ENCODE data around the gene KRT3. TPM values are rescaled to one million over a fixed set of nuclear protein-coding genes. Genes with fewer than 3 reads are reported as not detected.

Gene KRT3
- total and polyA plus RNA-seq, 4 donors = not detected

DNA sequence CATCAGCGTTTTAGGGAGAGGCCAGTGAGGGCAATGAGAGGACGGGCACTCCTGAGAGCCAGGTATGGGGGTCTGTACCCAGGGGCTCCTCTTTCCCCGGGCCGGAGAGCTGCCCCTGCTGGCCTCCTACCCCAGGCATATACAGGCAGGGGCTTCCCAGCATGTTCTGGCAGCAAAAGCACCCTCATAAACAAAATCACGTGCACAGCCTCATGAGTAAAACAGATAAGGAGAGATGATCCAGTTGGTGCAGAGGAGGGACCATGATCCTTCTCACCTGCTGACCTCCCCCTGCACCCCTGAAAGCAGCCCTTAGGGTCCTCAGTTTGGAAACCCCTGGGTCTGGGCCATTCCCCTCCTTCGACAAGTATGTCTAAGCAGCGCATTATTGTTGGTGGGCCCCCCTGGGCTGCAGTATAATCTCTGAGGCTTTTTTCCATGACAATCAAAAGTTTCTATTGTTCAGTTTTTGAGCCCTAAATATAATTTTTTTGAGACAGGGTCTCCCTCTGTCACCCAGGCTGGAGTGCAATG, 23.0 kb upstream of the KRT3 start:
- Histone ChIP-seq H3K4me1 (ENCODE audit: control insufficient read depth in 4 of 4, insufficient read depth in 4 of 4, low read length in 3 of 4) (no peaks in the 10 kb centered on the region), H3K9me3 (ENCODE audit: control insufficient read depth in 4 of 4, low read length in 3 of 4) (no peaks in the 10 kb centered on the region), H3K36me3 (ENCODE audit: control insufficient read depth in 4 of 4, insufficient read depth in 3 of 4, low read depth in 1 of 4, low read length in 3 of 4) (no peaks in the 10 kb centered on the region), H3K27ac (ENCODE audit: low read depth in 1 of 2, low read length in 2 of 2) (no peak overlapping the region), H3K4me3 (ENCODE audit: low read depth in 1 of 3, low read length in 3 of 3) (no peak overlapping the region), H3K9ac (ENCODE audit: low read depth in 1 of 2, low read length in 2 of 2) (no peak overlapping the region), H3K27me3 (ENCODE audit: control insufficient read depth in 4 of 4, insufficient read depth in 4 of 4, low read length in 3 of 4) (no peaks in the 10 kb centered on the region)
- DNase-seq (ENCODE audit: low spot score) = no peak
- 67% methylated on average over 7 of the region's 7 CpGs for WGBS
- TF ChIP-seq GABPA (IDR thresholded peaks at IDR 0.05 in 1 of 2, conservative IDR thresholded peaks at IDR 0.05 in 1 of 2) (no peak), YY1 (IDR thresholded peaks at IDR 0.05) (no peak), FOXA2 (IDR thresholded peaks at IDR 0.05) (no peak), FOXA1 (IDR thresholded peaks at IDR 0.05) (no peak), REST (IDR thresholded peaks at IDR 0.05) (no peak), EGR1 (IDR thresholded peaks at IDR 0.05; ENCODE audit: low read depth in 2 of 2) (no peak), RAD21 (IDR thresholded peaks at IDR 0.05) (no peak), TAF1 (conservative IDR thresholded peaks at IDR 0.05) (no peak), RXRA (IDR thresholded peaks at IDR 0.05) (no peak), HNF4G (IDR thresholded peaks at IDR 0.05) (no peak), NR2F2 (IDR thresholded peaks at IDR 0.05) (no peak), JUND (IDR thresholded peaks at IDR 0.05) (no peak)
- TF ChIP-seq, protein P1, sequence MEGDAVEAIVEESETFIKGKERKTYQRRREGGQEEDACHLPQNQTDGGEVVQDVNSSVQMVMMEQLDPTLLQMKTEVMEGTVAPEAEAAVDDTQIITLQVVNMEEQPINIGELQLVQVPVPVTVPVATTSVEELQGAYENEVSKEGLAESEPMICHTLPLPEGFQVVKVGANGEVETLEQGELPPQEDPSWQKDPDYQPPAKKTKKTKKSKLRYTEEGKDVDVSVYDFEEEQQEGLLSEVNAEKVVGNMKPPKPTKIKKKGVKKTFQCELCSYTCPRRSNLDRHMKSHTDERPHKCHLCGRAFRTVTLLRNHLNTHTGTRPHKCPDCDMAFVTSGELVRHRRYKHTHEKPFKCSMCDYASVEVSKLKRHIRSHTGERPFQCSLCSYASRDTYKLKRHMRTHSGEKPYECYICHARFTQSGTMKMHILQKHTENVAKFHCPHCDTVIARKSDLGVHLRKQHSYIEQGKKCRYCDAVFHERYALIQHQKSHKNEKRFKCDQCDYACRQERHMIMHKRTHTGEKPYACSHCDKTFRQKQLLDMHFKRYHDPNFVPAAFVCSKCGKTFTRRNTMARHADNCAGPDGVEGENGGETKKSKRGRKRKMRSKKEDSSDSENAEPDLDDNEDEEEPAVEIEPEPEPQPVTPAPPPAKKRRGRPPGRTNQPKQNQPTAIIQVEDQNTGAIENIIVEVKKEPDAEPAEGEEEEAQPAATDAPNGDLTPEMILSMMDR (IDR thresholded peaks at IDR 0.05; ENCODE audit: low read depth, low read length, missing input control) = no peak
- TF ChIP-seq, protein P2, sequence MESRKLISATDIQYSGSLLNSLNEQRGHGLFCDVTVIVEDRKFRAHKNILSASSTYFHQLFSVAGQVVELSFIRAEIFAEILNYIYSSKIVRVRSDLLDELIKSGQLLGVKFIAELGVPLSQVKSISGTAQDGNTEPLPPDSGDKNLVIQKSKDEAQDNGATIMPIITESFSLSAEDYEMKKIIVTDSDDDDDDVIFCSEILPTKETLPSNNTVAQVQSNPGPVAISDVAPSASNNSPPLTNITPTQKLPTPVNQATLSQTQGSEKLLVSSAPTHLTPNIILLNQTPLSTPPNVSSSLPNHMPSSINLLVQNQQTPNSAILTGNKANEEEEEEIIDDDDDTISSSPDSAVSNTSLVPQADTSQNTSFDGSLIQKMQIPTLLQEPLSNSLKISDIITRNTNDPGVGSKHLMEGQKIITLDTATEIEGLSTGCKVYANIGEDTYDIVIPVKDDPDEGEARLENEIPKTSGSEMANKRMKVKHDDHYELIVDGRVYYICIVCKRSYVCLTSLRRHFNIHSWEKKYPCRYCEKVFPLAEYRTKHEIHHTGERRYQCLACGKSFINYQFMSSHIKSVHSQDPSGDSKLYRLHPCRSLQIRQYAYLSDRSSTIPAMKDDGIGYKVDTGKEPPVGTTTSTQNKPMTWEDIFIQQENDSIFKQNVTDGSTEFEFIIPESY (IDR thresholded peaks at IDR 0.05) = no peak

DNA sequence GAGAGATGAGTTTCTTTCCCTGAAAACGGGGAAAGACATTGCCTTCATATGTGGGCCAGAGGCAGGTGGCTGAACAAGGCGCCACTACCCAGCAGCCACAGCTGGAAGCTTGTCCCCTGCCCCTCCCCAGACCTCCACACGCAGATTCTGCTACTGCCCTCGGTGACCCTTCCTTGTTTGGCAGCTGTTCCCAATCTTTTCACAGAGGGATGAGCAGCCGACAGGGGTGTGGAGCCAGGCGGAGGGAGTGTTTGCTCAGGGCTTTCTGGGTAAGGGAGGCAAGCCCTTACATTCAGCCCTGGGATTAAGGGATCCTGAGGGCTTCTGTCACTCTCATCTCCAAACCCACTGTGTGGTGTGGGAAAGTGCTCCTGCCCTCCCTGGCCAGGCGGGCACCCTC, 22.5 kb upstream of the KRT3 start:
- H3K9me3 ChIP-seq (ENCODE audit: control insufficient read depth in 4 of 4, low read length in 3 of 4) = no peaks in the 10 kb centered on the region
- no peak overlapping the region for H3K27ac ChIP-seq (ENCODE audit: low read depth in 1 of 2, low read length in 2 of 2)
- TF ChIP-seq HNF4G (IDR thresholded peaks at IDR 0.05) = no peak
- no peak for TF ChIP-seq FOXA2 (IDR thresholded peaks at IDR 0.05)
- TF ChIP-seq FOXA1 (IDR thresholded peaks at IDR 0.05) = no peak
- TF ChIP-seq EGR1 (IDR thresholded peaks at IDR 0.05; ENCODE audit: low read depth in 2 of 2) = no peak
- TF ChIP-seq RAD21 (IDR thresholded peaks at IDR 0.05) = no peak
- no peak for TF ChIP-seq RXRA (IDR thresholded peaks at IDR 0.05)
- TF ChIP-seq NR2F2 (IDR thresholded peaks at IDR 0.05) = no peak
- TF ChIP-seq, protein P1 (IDR thresholded peaks at IDR 0.05; ENCODE audit: low read depth, low read length, missing input control) = no peak
- TF ChIP-seq MAX (IDR thresholded peaks at IDR 0.05) = no peak
- no peak for TF ChIP-seq TAF1 (conservative IDR thresholded peaks at IDR 0.05)
- TF ChIP-seq, protein P3, sequence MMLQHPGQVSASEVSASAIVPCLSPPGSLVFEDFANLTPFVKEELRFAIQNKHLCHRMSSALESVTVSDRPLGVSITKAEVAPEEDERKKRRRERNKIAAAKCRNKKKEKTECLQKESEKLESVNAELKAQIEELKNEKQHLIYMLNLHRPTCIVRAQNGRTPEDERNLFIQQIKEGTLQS (IDR thresholded peaks at IDR 0.05) = no peak
- TF ChIP-seq GABPA (IDR thresholded peaks at IDR 0.05 in 1 of 2, conservative IDR thresholded peaks at IDR 0.05 in 1 of 2) = no peak
- H3K36me3 ChIP-seq (ENCODE audit: control insufficient read depth in 4 of 4, insufficient read depth in 3 of 4, low read depth in 1 of 4, low read length in 3 of 4) = no peaks in the 10 kb centered on the region
- H3K4me1 ChIP-seq (ENCODE audit: control insufficient read depth in 4 of 4, insufficient read depth in 4 of 4, low read length in 3 of 4) = no peaks in the 10 kb centered on the region
- no peak overlapping the region for H3K4me3 ChIP-seq (ENCODE audit: low read depth in 1 of 3, low read length in 3 of 3)
- H3K9ac ChIP-seq (ENCODE audit: low read depth in 1 of 2, low read length in 2 of 2) = no peak overlapping the region
- no peaks in the 10 kb centered on the region for H3K27me3 ChIP-seq (ENCODE audit: control insufficient read depth in 4 of 4, insufficient read depth in 4 of 4, low read length in 3 of 4)
- DNase-seq (ENCODE audit: low spot score) = no peak
- 28% methylated on average over 7 of the region's 7 CpGs for WGBS

Data from liver (tissue), 9 donors.